ENCODE data around the gene STXBP5.
"Not testable (repeated sequence)": the region's sequence is repeated elsewhere in the genome, so short reads cannot be mapped to it uniquely, and the experiment has no call there.

STXBP5 gene

DNA sequence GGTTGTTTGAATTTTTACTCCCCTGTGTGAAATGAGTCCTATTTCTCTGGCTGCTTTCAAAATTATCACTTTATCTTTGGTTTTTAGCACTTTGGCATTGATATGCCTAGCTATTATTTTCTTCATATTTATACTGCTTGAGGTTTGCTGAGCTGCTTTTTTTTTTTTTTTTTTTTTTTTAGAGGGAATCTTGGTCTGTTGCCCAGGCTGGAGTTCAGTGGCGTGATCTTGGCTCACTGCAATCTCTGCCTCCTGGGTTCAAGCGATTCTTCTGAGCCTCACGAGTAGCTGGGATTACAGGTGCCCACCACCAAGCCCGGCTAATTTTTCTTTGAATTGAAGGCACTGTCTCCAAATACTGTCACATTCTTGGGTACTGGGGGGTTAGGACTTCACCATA, 40.6 kb downstream of the STXBP5 start:
- no peak for DNase-seq

DNA sequence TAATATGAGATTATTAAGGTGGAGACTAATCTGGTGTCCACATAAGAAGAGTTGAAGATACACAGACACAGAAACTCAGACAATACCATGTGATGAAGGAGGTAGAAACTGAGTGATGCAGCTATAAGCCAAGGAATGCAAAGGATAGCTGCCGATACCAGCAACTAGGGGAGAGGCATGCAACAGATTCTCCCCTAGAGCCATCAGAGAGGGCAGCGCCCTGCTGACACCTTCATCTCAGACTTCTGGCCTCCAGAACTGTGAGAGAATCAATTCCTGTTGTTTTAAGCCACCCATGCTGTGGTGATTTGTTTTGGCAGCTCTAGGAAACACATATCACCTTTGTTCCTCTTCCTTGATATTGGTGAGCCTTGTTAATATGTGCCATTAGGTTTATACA, 41.5 kb downstream of the STXBP5 start:
- DNase-seq: no peak

DNA sequence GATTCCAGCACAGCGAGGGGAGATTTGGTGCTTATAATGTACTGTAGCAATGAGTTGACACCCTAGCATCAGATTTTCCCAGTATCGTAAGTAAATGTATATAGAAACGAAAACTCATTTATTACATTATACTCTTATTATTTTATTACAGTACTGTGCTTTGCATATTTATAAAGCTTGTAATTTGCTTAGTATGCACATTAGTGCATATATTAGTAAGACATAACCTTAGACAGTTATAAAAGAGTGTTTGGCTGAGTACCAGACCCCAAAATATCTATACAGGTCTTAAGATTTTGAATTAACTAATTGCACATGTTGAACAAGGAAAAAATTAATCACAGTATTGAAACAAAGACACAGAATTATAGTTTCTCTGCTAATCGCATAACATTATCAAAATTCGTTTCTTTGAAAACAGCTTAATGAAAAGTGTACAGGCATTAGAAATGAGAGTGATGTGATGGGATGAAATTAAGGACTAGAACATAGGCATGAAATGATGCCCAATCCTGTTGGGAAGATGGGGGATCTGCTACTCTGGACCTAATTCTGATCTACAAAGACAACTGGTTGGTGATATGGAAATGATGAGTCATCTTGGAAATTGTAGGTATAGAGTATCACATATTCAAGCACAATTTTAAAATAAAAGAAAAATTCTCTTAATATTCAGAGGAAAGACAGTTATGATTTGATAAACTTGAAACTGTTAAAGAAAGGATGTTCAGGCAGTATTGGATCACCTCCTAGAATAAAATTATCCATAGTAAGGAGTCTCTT, 42.8 kb downstream of the STXBP5 start:
- DNase-seq: no peak

DNA sequence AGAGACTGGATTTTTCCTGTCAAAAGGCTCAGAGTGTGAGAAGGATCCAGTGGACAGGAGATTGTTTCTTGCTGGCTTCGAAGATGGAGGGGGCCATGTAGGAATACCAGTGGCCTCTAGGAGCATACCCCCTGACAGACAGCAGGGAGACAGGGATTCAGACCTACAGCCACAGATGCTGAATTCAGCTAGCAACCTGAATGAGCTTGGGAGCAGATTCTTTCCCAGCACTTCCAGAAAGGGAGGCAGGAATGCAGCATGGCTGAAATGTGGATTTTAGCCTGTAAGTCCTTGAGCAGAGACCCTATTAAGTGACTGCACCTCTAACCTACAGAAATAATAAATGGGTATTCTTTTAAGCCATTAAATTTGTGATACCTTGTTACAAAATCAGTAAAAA, 44.6 kb downstream of the STXBP5 start:
- no peak for DNase-seq

DNA sequence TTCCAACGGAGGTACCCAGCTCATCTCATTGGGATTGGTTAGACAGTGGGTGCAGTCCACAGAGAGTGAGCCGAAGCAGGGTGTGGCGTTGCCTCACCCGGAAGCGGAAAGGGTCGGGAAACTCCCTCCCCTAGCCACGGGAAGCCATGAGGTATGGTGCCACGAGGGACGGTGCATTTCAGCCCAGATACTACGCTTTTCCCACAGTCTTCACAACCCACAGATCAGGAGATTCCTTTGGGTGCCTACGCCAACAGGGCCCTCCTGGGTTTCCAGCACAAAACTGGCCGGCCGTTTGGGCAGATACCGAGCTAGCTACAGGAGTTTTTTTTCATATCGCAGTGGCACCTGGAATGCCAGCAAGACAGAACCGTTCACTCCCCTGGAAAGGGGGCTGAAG, 46.9 kb downstream of the STXBP5 start:
- DNase-seq: no peak

DNA sequence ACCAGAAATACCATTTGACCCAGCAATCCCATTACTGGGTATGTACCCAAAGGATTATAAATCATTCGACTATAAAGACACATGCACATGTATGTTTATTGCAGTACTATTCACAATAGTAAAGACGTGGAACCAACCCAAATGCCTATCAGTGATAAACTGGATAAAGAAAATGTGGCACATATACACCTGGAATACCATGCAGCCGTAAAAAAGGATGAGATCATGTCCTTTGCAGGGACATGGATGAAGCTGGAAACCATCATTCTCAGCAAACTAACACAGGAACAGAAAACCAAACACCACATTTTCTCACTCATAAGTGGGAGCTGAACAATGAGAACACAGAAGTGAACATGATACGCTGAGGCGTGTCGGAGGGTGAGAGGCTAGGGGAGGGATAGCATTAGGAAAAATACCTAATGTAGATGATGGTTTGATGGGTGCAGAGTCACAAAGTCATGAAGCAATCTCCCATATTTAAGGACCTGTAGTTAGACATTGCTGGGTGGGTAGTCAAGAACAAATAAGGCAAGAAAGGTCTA, 50.8 kb downstream of the STXBP5 start:
- DNase-seq: not testable (repeated sequence)

DNA sequence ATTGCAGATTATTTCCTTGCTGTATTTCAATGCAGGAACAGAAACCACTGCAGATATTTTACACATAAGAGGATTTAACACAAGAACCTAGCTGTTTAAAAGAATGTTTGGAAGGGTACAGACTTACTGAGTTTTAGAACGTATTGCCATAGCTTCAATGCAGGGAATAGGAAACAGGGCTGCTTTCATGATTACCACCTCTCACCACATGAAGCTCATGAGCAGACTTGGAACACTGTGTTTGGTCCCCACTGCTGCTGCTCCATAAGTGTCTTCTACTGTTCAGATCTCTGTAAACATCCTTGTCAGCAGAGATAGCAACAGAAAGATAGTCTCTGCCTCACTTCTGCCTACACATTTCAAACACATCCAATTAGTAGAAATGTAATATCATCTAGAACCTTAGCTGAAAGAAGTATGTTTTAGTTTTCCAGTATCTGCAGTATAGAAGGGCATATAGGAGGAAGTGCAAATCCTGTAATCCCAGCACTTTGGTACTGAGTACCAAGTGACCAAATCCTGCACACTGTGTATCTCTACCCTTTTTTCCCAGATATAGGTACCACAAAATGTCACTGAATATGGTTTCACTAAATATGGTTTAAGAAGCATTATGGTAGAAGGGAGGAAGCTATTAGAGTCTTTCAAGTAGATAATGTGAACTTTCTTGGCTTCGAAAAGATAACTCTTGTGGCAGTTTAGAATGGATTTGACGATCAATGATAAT, 51.9 kb downstream of the STXBP5 start:
- no peak for DNase-seq

DNA sequence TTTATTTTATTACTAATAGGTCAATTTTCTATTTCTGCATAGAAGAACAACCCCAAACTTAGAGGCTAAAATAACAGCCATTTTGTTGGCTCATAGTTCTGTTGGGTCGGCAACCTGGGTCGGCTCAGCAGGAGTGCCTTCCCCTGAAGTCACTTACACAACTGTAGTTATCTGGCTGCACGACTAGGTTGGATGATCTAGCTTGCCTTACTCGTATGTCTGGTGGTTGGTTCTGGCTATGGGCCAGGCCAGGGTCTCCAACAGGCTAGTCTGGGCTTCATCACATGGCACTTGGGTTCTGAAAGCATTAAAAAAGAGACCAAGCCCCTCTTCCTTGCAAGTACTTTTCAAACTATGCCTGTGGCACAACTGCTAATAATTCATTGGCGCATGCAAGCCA, 53.5 kb downstream of the STXBP5 start:
- no peak for DNase-seq

DNA sequence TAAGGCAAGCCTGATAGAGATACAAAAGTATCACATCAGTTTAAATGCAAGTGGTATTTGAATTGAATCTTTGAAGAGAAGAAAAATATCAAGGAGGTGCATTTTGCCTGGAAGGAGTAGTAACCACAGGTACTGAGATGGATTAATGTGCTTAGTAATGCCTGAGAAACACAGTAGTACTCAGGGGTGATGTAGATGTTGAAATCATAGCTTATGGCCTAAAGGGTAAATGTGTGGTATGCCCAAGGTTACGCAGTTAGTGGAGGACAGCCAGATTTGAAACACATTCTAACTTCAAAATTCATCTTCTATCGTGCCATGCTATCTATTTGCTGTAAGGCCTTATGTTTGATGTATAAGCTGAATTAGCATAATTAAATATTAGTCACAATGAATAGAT, 55.9 kb downstream of the STXBP5 start:
- DNase-seq: no peak

DNA sequence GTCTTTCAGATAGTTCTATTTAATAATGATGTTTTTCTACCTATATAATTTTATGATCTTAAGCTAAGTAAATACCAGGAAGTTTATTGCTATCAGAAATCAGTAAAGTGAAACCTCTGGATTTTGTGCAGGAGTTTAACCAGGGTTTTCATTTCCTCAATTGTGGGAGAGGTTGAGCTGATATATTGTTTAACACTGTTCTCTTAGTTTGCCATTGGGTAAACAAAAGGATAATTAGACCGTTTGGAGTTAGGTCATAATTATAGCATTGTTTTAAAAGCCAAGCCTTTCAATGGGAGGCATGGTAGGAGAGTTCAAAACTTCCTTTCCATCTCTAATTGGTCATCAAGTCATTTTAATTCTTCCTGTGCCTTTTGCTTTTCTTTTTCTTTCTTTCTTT, 58.7 kb downstream of the STXBP5 start:
- no peak for DNase-seq

DNA sequence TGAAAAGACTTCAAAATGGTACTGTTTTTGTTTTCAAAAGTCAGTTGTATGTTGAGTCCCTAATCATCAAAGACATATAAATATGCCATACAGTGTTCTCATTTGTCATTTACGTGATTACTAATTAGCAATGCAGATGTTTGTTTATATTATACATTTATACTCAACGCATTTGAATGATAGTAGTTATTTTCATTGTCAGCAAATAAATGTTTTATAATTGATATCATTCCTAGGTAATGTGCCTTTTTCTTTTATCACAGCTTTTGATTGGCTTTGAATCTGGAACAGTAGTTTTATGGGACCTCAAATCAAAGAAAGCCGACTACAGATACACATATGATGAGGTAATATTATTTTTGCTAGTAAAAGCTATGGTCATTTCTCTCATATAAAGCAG, 62.6 kb downstream of the STXBP5 start:
- DNase-seq: no peak

DNA sequence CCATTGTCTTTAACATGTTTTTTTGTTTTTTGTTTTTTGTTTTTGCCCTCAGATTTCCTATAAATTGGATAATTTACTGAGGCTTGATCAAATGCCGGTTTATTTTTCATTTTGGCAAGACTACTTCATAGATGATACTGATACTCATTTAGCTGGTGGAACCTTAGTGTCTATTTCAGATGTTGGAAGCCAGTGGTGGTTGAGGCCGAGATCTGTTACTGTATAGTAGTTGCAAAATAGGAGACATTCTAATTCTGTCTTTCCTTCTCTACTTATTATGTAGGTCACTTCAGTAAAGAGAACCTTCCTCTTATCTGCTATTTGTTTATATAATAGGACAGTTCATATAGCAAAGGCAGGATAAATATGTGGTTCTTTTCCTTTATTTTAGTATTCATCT, 63.4 kb downstream of the STXBP5 start:
- DNase-seq: no peak

DNA sequence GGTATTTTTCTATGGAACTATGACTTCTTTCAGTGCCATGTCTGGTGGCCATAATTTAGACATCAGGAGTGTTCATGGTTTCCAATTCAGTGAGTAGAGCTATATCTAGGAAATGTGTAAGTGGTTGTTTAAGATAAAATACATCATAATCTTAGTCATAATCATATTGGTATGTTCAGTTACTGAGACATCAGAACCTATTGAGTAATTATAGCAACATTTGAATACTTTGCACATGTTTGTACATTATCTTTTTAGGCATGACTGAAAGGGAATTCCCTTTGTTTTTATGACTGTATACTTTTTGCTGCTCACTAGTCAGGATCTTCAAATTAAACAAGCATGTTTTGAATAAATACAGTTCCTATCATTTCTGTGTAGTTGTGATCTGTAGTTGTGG, 64.0 kb downstream of the STXBP5 start:
- no peak for DNase-seq

DNA sequence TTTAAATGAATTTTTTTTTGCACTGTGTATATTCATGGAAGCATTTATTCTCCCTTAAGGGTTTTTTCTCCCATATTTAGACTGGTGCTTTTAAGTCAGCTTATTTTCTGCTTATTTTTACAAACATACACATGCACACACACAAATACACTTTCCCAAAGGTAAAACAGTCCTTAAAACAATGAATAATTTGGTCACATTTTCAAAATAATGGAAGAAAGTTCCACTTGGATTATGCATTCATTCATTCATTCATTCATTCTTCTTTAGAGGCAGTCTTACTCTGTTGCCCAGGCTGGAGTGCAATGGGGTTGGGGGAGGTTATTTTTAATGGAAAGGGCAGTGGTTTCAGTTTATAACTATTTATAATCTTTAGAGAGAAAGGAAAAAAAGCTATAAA, 69.8 kb downstream of the STXBP5 start:
- DNase-seq: no peak

DNA sequence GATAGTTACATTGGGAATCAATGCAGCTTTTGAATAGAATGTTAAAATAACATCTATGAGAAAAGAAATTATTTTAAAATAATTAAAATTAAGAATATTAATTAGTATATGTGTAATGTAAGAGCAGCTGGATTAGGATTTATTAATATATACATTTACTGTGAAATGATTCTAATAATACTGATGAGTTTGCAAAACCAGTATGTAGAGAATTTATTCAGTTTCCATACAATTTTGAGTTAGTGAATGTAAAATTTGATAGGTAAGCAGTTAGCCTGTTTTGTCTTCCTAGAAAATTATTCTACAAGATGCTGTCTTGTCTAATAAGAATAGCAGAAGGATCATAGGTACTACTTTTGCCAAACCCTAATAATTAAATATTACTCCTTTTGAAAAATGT, 70.6 kb downstream of the STXBP5 start:
- DNase-seq: no peak

DNA sequence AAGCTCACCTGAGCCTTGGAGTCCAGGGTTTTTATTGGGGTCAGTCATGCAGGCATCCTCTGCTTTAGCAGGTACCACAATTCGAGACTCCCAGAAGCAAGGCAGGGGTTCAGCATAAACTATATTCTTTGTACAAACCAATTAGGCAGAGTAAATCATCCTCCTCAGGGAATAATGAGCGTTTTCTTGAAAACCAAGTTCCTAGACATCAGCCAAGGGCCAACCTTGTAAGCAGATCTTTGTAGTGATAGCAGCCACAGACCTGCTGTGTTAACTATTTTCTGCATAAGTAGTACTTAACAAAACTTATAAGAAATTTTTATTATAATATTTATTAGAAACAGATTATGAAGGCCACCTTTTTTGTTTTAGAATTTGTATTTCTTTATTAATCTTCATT, 74.7 kb downstream of the STXBP5 start:
- DNase-seq: no peak

DNA sequence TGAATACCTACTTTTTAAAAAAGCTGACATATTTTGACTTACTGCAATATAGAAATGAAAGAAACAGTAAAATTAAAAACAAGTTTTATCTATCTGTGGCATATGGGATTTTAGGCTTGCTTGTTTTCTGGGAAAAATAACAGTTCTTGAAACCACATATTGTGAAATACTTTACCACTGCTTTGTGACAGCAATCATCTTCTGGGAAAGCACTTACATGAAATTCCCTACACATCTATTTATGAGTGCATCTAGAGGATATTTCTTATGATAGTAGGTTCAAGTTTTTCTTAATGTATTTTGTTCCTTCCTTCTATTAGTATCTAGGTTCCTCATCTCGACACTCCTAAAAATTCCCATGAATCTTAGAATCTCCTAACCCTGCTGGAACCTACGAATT, 75.2 kb downstream of the STXBP5 start:
- DNase-seq: no peak

DNA sequence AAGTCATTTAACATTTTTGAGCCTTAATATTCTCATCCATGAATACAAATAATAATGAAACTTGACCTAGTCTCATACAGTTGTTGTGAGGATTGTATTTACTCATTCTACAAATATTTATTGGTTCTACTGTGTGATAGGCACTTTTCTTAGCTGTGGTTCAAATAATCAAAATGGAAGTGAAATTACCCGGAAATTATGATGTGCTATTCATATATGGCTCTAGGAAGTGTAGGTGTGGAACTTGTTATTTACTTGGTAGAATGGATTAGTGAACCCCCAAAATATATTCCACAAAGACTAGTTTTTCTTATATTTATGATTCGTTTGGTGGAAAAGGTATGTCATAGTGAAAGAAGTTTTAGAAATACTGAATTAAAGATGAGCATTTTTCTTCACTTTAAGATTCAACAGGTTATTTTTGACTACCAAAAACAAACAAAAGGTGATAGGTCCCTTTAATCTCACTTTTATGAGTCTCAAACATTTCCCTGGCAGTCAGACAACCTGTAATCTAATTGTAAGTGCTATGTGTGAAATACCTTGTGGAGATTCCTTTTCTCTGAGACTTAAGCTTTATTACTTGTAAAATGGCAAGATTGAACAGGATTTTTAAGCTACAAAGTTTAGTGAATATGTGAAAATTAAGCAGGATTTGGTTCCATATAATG, 77.8 kb downstream of the STXBP5 start:
- DNase-seq: no peak

DNA sequence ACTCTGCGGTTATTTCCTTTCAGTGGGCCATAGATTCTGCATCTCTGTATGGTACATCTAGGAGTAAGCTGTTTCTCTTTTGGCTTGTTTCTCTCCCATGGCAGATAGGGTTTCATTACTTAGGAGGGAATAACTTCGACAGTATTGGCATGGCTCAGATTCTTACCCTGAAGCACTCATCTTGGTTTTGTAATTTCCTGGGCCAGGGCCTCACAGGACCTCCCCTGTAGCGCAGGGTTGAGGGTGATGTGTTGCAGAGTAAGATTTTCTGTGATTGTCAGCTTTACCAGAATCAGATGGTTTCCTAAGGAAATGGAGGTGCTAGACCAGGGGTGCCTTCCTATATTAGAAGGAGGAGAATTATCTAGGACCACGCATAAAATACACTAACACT, 78.3 kb downstream of the STXBP5 start:
- no peak for DNase-seq

DNA sequence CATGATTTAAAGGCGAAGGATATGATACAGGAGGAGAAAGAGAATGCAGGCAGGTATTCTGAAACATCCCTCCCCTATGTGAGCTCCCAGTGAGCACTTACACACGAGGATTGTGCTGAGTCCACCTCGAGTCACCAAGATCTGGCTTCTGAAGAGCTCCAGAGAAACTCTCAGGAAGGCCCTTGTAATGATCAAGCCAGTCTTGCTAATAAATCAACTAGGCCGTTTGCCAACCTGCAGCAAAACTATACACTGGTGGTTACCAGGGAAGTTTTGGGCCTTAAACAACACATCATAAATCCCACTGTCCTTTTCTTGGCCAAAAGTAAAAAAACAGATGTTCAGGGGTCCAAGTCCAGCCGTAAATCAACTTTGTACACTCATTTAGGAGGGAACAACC, 79.2 kb downstream of the STXBP5 start:
- no peak for DNase-seq

DNA sequence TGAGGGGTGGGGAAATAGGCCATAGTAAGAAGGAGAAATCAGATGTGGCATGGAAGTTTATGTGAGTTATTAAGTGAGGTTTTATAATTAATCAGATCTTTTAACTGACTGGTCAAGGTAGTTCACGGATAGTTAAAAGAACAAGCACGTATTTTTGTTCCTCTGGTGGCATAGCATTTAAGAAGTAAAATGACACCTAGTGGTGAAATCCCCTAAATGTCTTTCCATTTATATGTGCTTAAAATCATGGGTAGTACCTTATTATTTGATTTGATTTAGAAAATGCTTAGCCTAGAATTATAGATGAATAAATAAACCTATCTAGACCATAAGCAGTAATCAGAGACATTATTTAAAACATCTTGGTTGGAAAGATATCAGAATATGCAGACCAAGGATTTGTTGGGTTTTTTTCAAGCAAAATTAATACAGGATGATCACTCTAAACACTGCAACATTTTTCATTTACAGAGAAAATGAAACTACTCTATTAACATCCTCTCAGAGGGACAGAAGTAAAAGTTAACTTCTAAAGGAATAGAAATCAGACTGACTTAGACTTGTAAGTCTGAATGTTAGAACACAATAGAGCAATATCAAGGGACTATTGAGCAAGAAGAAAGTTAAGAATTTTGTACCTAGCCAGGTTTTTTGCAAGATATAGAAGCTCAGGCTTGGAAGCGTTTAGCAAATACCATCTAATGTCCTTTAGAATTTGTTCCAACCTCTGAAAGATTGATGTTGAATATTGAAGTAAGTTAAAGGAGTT, 81.1 kb downstream of the STXBP5 start:
- DNase-seq: no peak

DNA sequence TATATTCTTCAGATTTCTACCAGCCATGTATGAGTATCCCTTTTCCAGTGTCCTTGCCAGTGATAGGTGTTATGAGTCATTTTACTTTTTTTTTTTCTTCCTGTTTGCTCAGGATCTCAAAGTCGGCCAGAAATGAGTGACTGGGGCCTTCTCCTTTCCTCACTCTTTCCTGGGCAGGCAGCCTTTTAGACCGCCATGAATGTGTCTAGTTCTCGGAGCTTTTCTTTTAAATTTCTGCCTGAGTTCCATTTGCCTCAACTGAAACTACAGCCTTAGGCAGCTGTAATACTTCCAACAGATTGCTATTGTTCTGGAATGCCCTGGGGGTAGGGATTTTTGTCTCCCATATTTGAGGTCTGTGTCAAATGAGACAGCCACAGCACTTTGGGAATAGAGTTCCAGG, 83.7 kb downstream of the STXBP5 start:
- no peak for DNase-seq
